Mesenchymal stem cell (in vitro differentiated cells and primary cell): ENCODE data around the gene L3MBTL1.
A peak's percentile ranks its signal among the peaks of the same experiment; 100 is the strongest.

Source experiments
- DNase-seq: peaks from one replicate; pipeline ENCODE4 v3.0.0-alpha.2; 2013
- H2AFZ ChIP-seq: one replicate; pipeline ENCODE4 v1.6.1; 2013; ENCODE audit warnings: low read depth, mild to moderate bottlenecking, control low read depth, inconsistent platforms, low read length, moderate library complexity
- H2AK5ac ChIP-seq: 2 replicates; pipeline ENCODE4 v1.6.1; 2013; ENCODE audit warnings: low read length, moderate library complexity, mild to moderate bottlenecking, inconsistent platforms; ENCODE audit not compliant: severe bottlenecking
- H2BK120ac ChIP-seq: one replicate; pipeline ENCODE4 v1.6.1; 2013; ENCODE audit warnings: low read depth, mild to moderate bottlenecking, inconsistent platforms, low read length, moderate library complexity
- H2BK12ac ChIP-seq, 2 experiments: one replicate each; pipeline ENCODE4 v1.6.1; 2013; ENCODE audit warnings: inconsistent platforms in 2 of 2, low read length in 2 of 2, mild to moderate bottlenecking in 2 of 2, moderate library complexity in 2 of 2, control low read depth in 1 of 2
- H2BK15ac ChIP-seq: one replicate; pipeline ENCODE4 v1.6.1; 2013; ENCODE audit warnings: mild to moderate bottlenecking, low read depth, inconsistent platforms; ENCODE audit not compliant: poor library complexity, severe bottlenecking
- H2BK5ac ChIP-seq: 2 replicates; pipeline ENCODE4 v1.6.1; 2013; ENCODE audit warnings: low read depth, mild to moderate bottlenecking, low read length, control low read depth, inconsistent platforms; ENCODE audit not compliant: poor library complexity, severe bottlenecking
- H3K14ac ChIP-seq, 2 experiments: one replicate each; pipeline ENCODE4 v1.6.1; 2013; ENCODE audit warnings: inconsistent platforms in 2 of 2, low read length in 2 of 2, control low read depth in 1 of 2, mild to moderate bottlenecking in 1 of 2, moderate library complexity in 1 of 2
- H3K18ac ChIP-seq, 2 experiments: one replicate each; pipeline ENCODE4 v1.6.1; 2013; ENCODE audit warnings: inconsistent platforms in 2 of 2, low read length in 2 of 2, control low read depth in 1 of 2, low read depth in 1 of 2, mild to moderate bottlenecking in 1 of 2
- H3K23ac ChIP-seq, 2 experiments: one replicate each; pipeline ENCODE4 v1.6.1; 2013; ENCODE audit warnings: inconsistent platforms in 2 of 2, low read length in 2 of 2, mild to moderate bottlenecking in 2 of 2, moderate library complexity in 2 of 2, control low read depth in 1 of 2
- H3K27ac ChIP-seq: 2 replicates; pipeline ENCODE4 v1.5.1; 2013; ENCODE audit warnings: mild to moderate bottlenecking, moderate library complexity, low read length, control low read depth, inconsistent platforms; ENCODE audit not compliant: poor library complexity, severe bottlenecking
- H3K27me3 ChIP-seq, 2 experiments: 2 replicates each; pipeline versions ENCODE4 v1.6.1 to v1.7.0; 2013; ENCODE audit warnings: low read length in 2 of 2, mild to moderate bottlenecking in 2 of 2, moderate library complexity in 2 of 2, control low read depth in 1 of 2, inconsistent platforms in 1 of 2; ENCODE audit not compliant: control insufficient read depth in 1 of 2, insufficient read depth in 1 of 2
- H3K36me3 ChIP-seq, 2 experiments: 2 replicates each; pipeline versions ENCODE4 v1.6.1 to v1.7.0; 2013; ENCODE audit warnings: low read length in 2 of 2, control low read depth in 1 of 2, inconsistent platforms in 1 of 2, low read depth in 1 of 2, mild to moderate bottlenecking in 1 of 2; ENCODE audit not compliant: insufficient read depth in 2 of 2, control insufficient read depth in 1 of 2
- H3K4ac ChIP-seq, 2 experiments: one replicate each; pipeline ENCODE4 v1.6.1; 2013; ENCODE audit warnings: inconsistent platforms in 2 of 2, low read length in 2 of 2, mild to moderate bottlenecking in 2 of 2, moderate library complexity in 2 of 2, control low read depth in 1 of 2, low read depth in 1 of 2
- H3K4me1 ChIP-seq: 2 replicates; pipeline ENCODE4 v1.6.1; 2013; ENCODE audit warnings: low read depth, low read length, control low read depth; ENCODE audit not compliant: control insufficient read depth, insufficient read depth
- H3K4me2 ChIP-seq: 2 replicates; pipeline ENCODE4 v1.6.1; 2013; ENCODE audit warnings: low read length, mild to moderate bottlenecking, inconsistent platforms; ENCODE audit not compliant: poor library complexity, severe bottlenecking
- H3K4me3 ChIP-seq, 2 experiments: 2 replicates each; pipeline versions ENCODE4 v1.5.1 to v1.7.0; 2013; ENCODE audit warnings: low read length in 2 of 2, mild to moderate bottlenecking in 2 of 2, control low read depth in 1 of 2, low read depth in 1 of 2; ENCODE audit not compliant: insufficient read depth in 1 of 2
- H3K79me1 ChIP-seq: replicated peaks from 2 replicates; pipeline ENCODE4 v1.6.1; 2013; ENCODE audit warnings: mild to moderate bottlenecking, control low read depth, low read length, inconsistent platforms; ENCODE audit not compliant: poor library complexity, severe bottlenecking
- H3K9ac ChIP-seq: 2 replicates; pipeline ENCODE4 v1.7.0; 2013; ENCODE audit warnings: mild to moderate bottlenecking, low read length, moderate library complexity
- H3K9me3 ChIP-seq: 2 replicates; pipeline ENCODE4 v1.7.0; 2013; ENCODE audit warnings: mild to moderate bottlenecking, low read length; ENCODE audit not compliant: control insufficient read depth
- H4K8ac ChIP-seq: one replicate; pipeline ENCODE4 v1.6.1; 2013; ENCODE audit warnings: inconsistent platforms, mild to moderate bottlenecking, low read length, moderate library complexity
- H4K91ac ChIP-seq: one replicate; pipeline ENCODE4 v1.6.1; 2013; ENCODE audit warnings: mild to moderate bottlenecking, low read length, inconsistent platforms
- WGBS: methylation state at CpG from one replicate; pipeline ENCODE4 v1.1.7; 2013; ENCODE audit warnings: mixed read lengths; 5-methylcytosine and 5-hydroxymethylcytosine counted together

Gene L3MBTL1

DNA sequence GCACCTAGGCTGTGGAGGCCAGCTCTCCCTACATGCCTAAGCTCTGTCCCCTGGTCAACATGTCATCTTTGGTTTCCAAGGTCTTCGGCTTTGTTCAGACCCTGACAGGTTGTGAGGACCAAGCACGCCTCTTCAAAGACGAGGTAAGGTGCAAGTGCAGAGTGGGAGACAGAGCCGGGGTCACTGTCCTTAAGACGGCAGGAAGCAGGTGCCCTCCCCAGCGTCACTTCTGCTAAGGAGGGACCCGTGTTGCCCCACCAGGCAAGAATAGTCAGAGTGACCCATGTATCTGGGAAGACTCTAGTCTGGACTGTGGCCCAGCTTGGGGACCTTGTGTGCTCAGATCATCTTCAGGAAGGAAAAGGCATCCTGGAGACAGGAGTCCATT lies 33.2 kb downstream of the L3MBTL1 start:
- Histone ChIP-seq H3K4ac (no peak overlapping the region), H2BK120ac (no peak overlapping the region), H3K27me3 (no peaks in the 10 kb centered on the region), H3K4me1 (peaks cover 5% of the 10 kb centered on the region), H2AFZ (no peak overlapping the region), H3K4me3 (no peak overlapping the region), H3K4me2 (no peak overlapping the region), H3K23ac (no peak overlapping the region), H3K9me3 (no peaks in the 10 kb centered on the region), H3K14ac (no peak overlapping the region), H4K91ac (no peak overlapping the region), H3K9ac (no peak overlapping the region), H3K36me3 (peaks cover 0 to 49% of the 10 kb centered on the region in 2 experiments), H2AK5ac (no peak overlapping the region), H2BK15ac (no peak overlapping the region), H3K27ac (no peak overlapping the region), H3K18ac (no peak overlapping the region), H2BK12ac (no peak overlapping the region), H3K79me1 (no peaks in the 10 kb centered on the region), H2BK5ac (no peak overlapping the region), H4K8ac (no peak overlapping the region)
- WGBS = 95% methylated on average over 7 of the region's 7 CpGs
- no peak for DNase-seq

DNA sequence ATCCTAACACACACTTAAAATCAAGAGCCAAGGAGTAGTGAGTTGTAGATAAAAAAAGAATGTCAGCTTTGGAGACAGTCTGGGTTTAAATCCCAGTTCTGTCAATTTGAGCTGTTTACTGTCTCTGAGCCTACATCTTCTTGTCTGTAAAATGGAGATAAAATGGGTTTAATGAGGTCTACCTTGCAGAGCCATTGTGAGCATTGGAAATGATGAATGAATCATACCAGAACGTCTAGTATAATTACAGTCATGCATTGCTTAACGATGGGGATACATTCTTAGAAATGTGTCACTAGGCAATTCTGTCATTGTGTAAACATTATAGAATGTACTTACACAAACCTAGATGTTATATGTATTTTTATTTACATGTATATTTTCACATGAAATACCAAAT lies 33.7 kb downstream of the L3MBTL1 start:
- no peak overlapping the region for H3K14ac ChIP-seq
- no peak overlapping the region for H2BK15ac ChIP-seq
- no peak overlapping the region for H2BK12ac ChIP-seq
- H3K23ac ChIP-seq = no peak overlapping the region
- H3K4me3 ChIP-seq = no peak overlapping the region
- no peaks in the 10 kb centered on the region for H3K9me3 ChIP-seq
- no peak overlapping the region for H3K4ac ChIP-seq
- DNase-seq = peak; percentile 15
- H3K27me3 ChIP-seq = no peaks in the 10 kb centered on the region
- H3K4me1 ChIP-seq = peaks cover 5% of the 10 kb centered on the region
- H3K27ac ChIP-seq = no peak overlapping the region
- no peak overlapping the region for H2AK5ac ChIP-seq
- no peak overlapping the region for H3K4me2 ChIP-seq
- WGBS = 43% methylated on average over 1 of the region's 2 CpGs
- no peak overlapping the region for H3K18ac ChIP-seq
- no peaks in the 10 kb centered on the region for H3K79me1 ChIP-seq
- no peak overlapping the region for H4K91ac ChIP-seq
- no peak overlapping the region for H2BK5ac ChIP-seq
- no peak overlapping the region for H4K8ac ChIP-seq
- no peak overlapping the region for H3K9ac ChIP-seq
- peaks cover 0 to 49% of the 10 kb centered on the region in 2 experiments for H3K36me3 ChIP-seq
- no peak overlapping the region for H2AFZ ChIP-seq
- no peak overlapping the region for H2BK120ac ChIP-seq

DNA sequence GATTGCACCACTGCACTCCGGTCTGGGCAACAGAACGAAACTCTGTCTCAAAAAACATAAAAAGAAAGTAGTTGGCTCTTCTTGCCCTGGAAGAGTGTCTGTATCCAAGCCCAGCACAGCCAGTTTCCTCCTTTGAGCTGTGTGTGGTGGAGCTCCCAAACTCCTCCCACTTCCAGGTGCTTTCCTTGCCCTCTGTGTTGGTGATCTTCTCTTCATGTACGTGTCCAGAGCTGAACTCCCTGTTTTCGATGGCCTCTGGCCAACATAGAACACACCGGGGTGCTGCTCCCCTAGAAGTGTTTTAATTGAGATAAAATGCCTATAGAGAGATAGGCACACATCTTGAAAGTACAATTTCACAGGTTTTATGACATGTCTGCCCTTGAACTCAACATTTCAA lies 34.7 kb downstream of the L3MBTL1 start:
- no peak overlapping the region for H3K9ac ChIP-seq
- no peak overlapping the region for H3K18ac ChIP-seq
- H3K36me3 ChIP-seq = peaks cover 0 to 46% of the 10 kb centered on the region in 2 experiments
- H2BK120ac ChIP-seq = no peak overlapping the region
- H2BK5ac ChIP-seq = no peak overlapping the region
- no peak overlapping the region for H4K91ac ChIP-seq
- H3K14ac ChIP-seq = no peak overlapping the region
- H2BK15ac ChIP-seq = no peak overlapping the region
- H2AFZ ChIP-seq = no peak overlapping the region
- no peak overlapping the region for H3K4ac ChIP-seq
- no peak overlapping the region for H2AK5ac ChIP-seq
- no peaks in the 10 kb centered on the region for H3K27me3 ChIP-seq
- no peak overlapping the region for H3K4me2 ChIP-seq
- DNase-seq = no peak
- H3K9me3 ChIP-seq = no peaks in the 10 kb centered on the region
- no peaks in the 10 kb centered on the region for H3K79me1 ChIP-seq
- H3K4me3 ChIP-seq = no peak overlapping the region
- no peak overlapping the region for H3K27ac ChIP-seq
- 97% methylated on average over 2 of the region's 5 CpGs for WGBS
- no peak overlapping the region for H4K8ac ChIP-seq
- peaks cover 5% of the 10 kb centered on the region for H3K4me1 ChIP-seq
- no peak overlapping the region for H2BK12ac ChIP-seq
- H3K23ac ChIP-seq = no peak overlapping the region

DNA sequence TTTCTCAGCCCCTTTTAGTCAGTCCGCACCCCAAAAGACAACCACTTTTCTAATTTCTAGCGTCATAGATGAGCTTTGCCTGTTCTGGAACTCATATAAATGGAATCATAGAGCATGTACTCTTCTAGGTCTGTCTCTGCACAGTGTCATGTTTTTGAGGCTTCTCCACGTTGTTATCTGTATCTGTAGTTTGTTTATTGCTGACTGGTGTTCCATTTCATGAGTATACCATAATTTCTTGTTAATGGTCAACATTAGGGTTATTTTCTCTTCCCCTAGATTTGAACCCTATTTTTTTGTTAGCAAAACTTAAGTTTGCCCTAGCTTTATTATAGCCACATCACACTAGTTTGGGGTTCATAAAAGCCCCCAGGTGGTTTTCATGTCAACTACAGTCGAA lies 35.2 kb downstream of the L3MBTL1 start:
- H2AK5ac ChIP-seq = no peak overlapping the region
- H3K27ac ChIP-seq = no peak overlapping the region
- no peak overlapping the region for H2BK120ac ChIP-seq
- no peak for DNase-seq
- H3K14ac ChIP-seq = no peak overlapping the region
- H3K79me1 ChIP-seq = no peaks in the 10 kb centered on the region
- no peak overlapping the region for H2BK5ac ChIP-seq
- no peak overlapping the region for H3K18ac ChIP-seq
- H3K36me3 ChIP-seq = peaks cover 0 to 48% of the 10 kb centered on the region in 2 experiments
- H3K4me3 ChIP-seq = no peak overlapping the region
- no peak overlapping the region for H4K91ac ChIP-seq
- H3K27me3 ChIP-seq = no peaks in the 10 kb centered on the region
- peaks cover 5% of the 10 kb centered on the region for H3K4me1 ChIP-seq
- WGBS = 100% methylated on average over 2 of the region's 4 CpGs
- H2AFZ ChIP-seq = no peak overlapping the region
- H3K4me2 ChIP-seq = no peak overlapping the region
- H2BK12ac ChIP-seq = no peak overlapping the region
- H3K9me3 ChIP-seq = peaks cover 4% of the 10 kb centered on the region
- H3K9ac ChIP-seq = no peak overlapping the region
- H4K8ac ChIP-seq = no peak overlapping the region
- no peak overlapping the region for H2BK15ac ChIP-seq
- no peak overlapping the region for H3K4ac ChIP-seq
- no peak overlapping the region for H3K23ac ChIP-seq
